PC-3 (cell line): ENCODE measurements around the gene RNASEH1.

Experiments
- EZH2 ChIP-seq: fragments of 300-600 bp; sonication (generic); IDR thresholded peaks from one replicate; pipeline ENCODE4 v1.6.1; 2017; ENCODE audit warnings: antibody characterized with exemption, mild to moderate bottlenecking, low read length; ENCODE audit not compliant: unreplicated experiment
- EZH2phosphoT487 ChIP-seq: fragments of 300-600 bp; sonication (generic); IDR thresholded peaks from 2 replicates; pipeline ENCODE4 v1.6.1; 2018; ENCODE audit warnings: mild to moderate bottlenecking, antibody characterized with exemption, low read length, borderline replicate concordance
- TF ChIP-seq, protein P1 (sequence below): fragments of 300-600 bp; sonication (generic); conservative IDR thresholded peaks from 2 replicates; pipeline ENCODE4 v1.5.1; 2017; ENCODE audit warnings: antibody characterized with exemption, low read depth, mild to moderate bottlenecking, low read length

- TF ChIP-seq, protein P1, sequence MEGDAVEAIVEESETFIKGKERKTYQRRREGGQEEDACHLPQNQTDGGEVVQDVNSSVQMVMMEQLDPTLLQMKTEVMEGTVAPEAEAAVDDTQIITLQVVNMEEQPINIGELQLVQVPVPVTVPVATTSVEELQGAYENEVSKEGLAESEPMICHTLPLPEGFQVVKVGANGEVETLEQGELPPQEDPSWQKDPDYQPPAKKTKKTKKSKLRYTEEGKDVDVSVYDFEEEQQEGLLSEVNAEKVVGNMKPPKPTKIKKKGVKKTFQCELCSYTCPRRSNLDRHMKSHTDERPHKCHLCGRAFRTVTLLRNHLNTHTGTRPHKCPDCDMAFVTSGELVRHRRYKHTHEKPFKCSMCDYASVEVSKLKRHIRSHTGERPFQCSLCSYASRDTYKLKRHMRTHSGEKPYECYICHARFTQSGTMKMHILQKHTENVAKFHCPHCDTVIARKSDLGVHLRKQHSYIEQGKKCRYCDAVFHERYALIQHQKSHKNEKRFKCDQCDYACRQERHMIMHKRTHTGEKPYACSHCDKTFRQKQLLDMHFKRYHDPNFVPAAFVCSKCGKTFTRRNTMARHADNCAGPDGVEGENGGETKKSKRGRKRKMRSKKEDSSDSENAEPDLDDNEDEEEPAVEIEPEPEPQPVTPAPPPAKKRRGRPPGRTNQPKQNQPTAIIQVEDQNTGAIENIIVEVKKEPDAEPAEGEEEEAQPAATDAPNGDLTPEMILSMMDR: no peak
- TF ChIP-seq EZH2 (no peak), EZH2phosphoT487 (no peak)
Observed at GRCh38 chr2:3513026-3513810, 44.9 kb downstream of the RNASEH1 start.
